CD4-positive, alpha-beta memory T cell (primary cell): ENCODE data around the gene CACNA1C. TPM values are rescaled to one million over a fixed set of nuclear protein-coding genes. Genes with fewer than 3 reads are reported as not detected.

Experiments used
- CTCF ChIA-PET: fragments of 350-600 bp; sonication (Branson Sonifier 250); formaldehyde crosslinking; loops from one replicate; lab custom pipeline; 2021; ENCODE audit warnings: inconsistent platforms; ENCODE audit not compliant: partially characterized antibody; lab: Charles Lee
- POLR2A ChIA-PET: fragments of 350-600 bp; sonication (Branson Sonifier 250); formaldehyde crosslinking; loops from one replicate; lab custom pipeline; 2021; ENCODE audit not compliant: partially characterized antibody; lab: Charles Lee
- DNase-seq, 5 donors: peaks; one replicate each; pipeline versions ENCODE4 v3.0.0 to v3.0.0-alpha.2; 2020 to 2022; ENCODE audit warnings: mixed read lengths in 1 of 5
- H3K27ac ChIP-seq: one replicate; pipeline ENCODE4 v1.7.0; 2013; ENCODE audit warnings: low read depth, low read length
- H3K27me3 ChIP-seq: 2 replicates; pipeline ENCODE4 v1.7.0; 2013; ENCODE audit warnings: mild to moderate bottlenecking, low read length, moderate library complexity; ENCODE audit not compliant: insufficient read depth
- H3K36me3 ChIP-seq: 2 replicates; pipeline ENCODE4 v1.7.0; 2013; ENCODE audit warnings: mild to moderate bottlenecking, low read length, moderate library complexity; ENCODE audit not compliant: insufficient read depth
- H3K4me1 ChIP-seq: 2 replicates; pipeline ENCODE4 v1.7.0; 2013; ENCODE audit warnings: mild to moderate bottlenecking, low read length, moderate library complexity; ENCODE audit not compliant: insufficient read depth
- H3K4me3 ChIP-seq, 2 donors: one replicate each; pipeline ENCODE4 v1.7.0; 2013; ENCODE audit warnings: low read length in 2 of 2, mild to moderate bottlenecking in 1 of 2
- H3K9me3 ChIP-seq, 2 donors: one replicate each; pipeline ENCODE4 v1.7.0; 2013; ENCODE audit warnings: low read length in 2 of 2, control low read depth in 1 of 2; ENCODE audit not compliant: control insufficient read depth in 1 of 2
- H3K27ac Mint-ChIP-seq, 7 donors: one replicate each; pipeline ENCODE4 v1.8.0; 2020 to 2021; ENCODE audit warnings: mixed read lengths in 7 of 7, mild to moderate bottlenecking in 6 of 7, inconsistent platforms in 3 of 7, moderate library complexity in 3 of 7
- H3K27me3 Mint-ChIP-seq, 2 donors: one replicate each; pipeline ENCODE4 v1.8.0; 2020 to 2021; ENCODE audit warnings: mixed read lengths in 2 of 2
- H3K36me3 Mint-ChIP-seq, 2 donors: one replicate each; pipeline ENCODE4 v1.8.0; 2020 to 2021; ENCODE audit warnings: mixed read lengths in 2 of 2, inconsistent platforms in 1 of 2, mild to moderate bottlenecking in 1 of 2
- H3K4me1 Mint-ChIP-seq, 4 donors: one replicate each; pipeline ENCODE4 v1.8.0; 2020 to 2021; ENCODE audit warnings: mixed read lengths in 4 of 4, mild to moderate bottlenecking in 1 of 4
- H3K4me3 Mint-ChIP-seq, 8 donors: one replicate each; pipeline ENCODE4 v1.8.0; 2020 to 2021; ENCODE audit warnings: mixed read lengths in 8 of 8, mild to moderate bottlenecking in 7 of 8, moderate library complexity in 6 of 8, inconsistent platforms in 3 of 8
- H3K9me3 Mint-ChIP-seq, 8 donors: one replicate each; pipeline ENCODE4 v1.8.0; 2020 to 2021; ENCODE audit warnings: mixed read lengths in 8 of 8, mild to moderate bottlenecking in 5 of 8, inconsistent platforms in 3 of 8, moderate library complexity in 1 of 8
- intact Hi-C: fragments of 100-400 bp; cut with micrococcal nuclease; formaldehyde crosslinking; loops from one replicate; pipeline ENCODE4 v1.15.1; 2023
- polyA plus RNA-seq, 2 donors: library from polyadenylated mRNA; unstranded; fragments of 300-500 nt; fragmentation: Illumina TruSeq; gene quantifications; one replicate each; pipeline ENCODE4 v1.2.3, GENCODE V29; 2021
- total RNA-seq, 2 experiments: library from RNA; stranded (reverse); gene quantifications; one replicate each; pipeline ENCODE4 v1.2.3, GENCODE V29; 2021

Gene CACNA1C
- total and polyA plus RNA-seq, 4 experiments from 2014 or later, result 0.05 to 0.21 (median 0.07) TPM

- Mint-ChIP-seq H3K27me3 (peaks cover 27 to 45% of the 10 kb centered on the region in 2 donors), H3K36me3 (no peaks in the 10 kb centered on the region), H3K4me1 (no peaks in the 10 kb centered on the region), H3K4me3 (no peak overlapping the region), H3K27ac (no peak overlapping the region), H3K9me3 (peaks cover 0 to 2% (median 0%) of the 10 kb centered on the region in 8 donors)
- intact Hi-C loops, result no loop called here
- no peaks in the 10 kb centered on the region for H3K4me1 ChIP-seq
- no peaks in the 10 kb centered on the region for H3K36me3 ChIP-seq
- CTCF ChIA-PET, result no interaction called here
- H3K9me3 ChIP-seq, result no peaks in the 10 kb centered on the region
- POLR2A ChIA-PET, result no interaction called here
- H3K27me3 ChIP-seq, result peaks cover 5% of the 10 kb centered on the region
- H3K27ac ChIP-seq, result no peak overlapping the region
- no peak overlapping the region for H3K4me3 ChIP-seq
- no peak for DNase-seq
Measured at GRCh38 chr12:2633825-2634200, 581.0 kb downstream of the CACNA1C start.

GRCh38 chr12:2634471-2634870, 581.7 kb downstream of the CACNA1C start:
- Histone ChIP-seq H3K27me3 (peaks cover 5% of the 10 kb centered on the region), H3K4me3 (no peak overlapping the region), H3K9me3 (no peaks in the 10 kb centered on the region), H3K36me3 (no peaks in the 10 kb centered on the region), H3K27ac (no peak overlapping the region), H3K4me1 (no peaks in the 10 kb centered on the region)
- Mint-ChIP-seq H3K27ac (no peak overlapping the region), H3K9me3 (peaks cover 0 to 2% (median 0%) of the 10 kb centered on the region in 8 donors), H3K4me1 (no peaks in the 10 kb centered on the region), H3K4me3 (no peak overlapping the region), H3K36me3 (no peaks in the 10 kb centered on the region), H3K27me3 (peaks cover 24 to 41% of the 10 kb centered on the region in 2 donors)
- intact Hi-C loops, result no loop called here
- POLR2A ChIA-PET, result no interaction called here
- DNase-seq, result no peak
- CTCF ChIA-PET, result no interaction called here

- ChIA-PET CTCF (no interaction called here), POLR2A (no interaction called here)
- Mint-ChIP-seq H3K9me3 (peaks cover 0 to 2% (median 0%) of the 10 kb centered on the region in 8 donors), H3K36me3 (no peaks in the 10 kb centered on the region), H3K4me3 (no peak overlapping the region), H3K27ac (no peak overlapping the region), H3K4me1 (peaks cover 2 to 12% (median 3%) of the 10 kb centered on the region in 4 donors), H3K27me3 (peaks cover 18 to 37% of the 10 kb centered on the region in 2 donors)
- Histone ChIP-seq H3K9me3 (no peaks in the 10 kb centered on the region), H3K4me1 (peaks cover 6% of the 10 kb centered on the region), H3K27me3 (peaks cover 5% of the 10 kb centered on the region), H3K36me3 (no peaks in the 10 kb centered on the region), H3K27ac (no peak overlapping the region), H3K4me3 (no peak overlapping the region)
- DNase-seq, result no peak
- intact Hi-C loops, result no loop called here
Measured at GRCh38 chr12:2636741-2637340, 584.1 kb downstream of the CACNA1C start.

GRCh38 chr12:2637371-2637770, 584.6 kb downstream of the CACNA1C start:
- peaks cover 5% of the 10 kb centered on the region for H3K27me3 ChIP-seq
- CTCF ChIA-PET, result no interaction called here
- H3K36me3 ChIP-seq, result no peaks in the 10 kb centered on the region
- DNase-seq, result no peak
- Mint-ChIP-seq H3K4me1 (peaks cover 8 to 17% (median 8%) of the 10 kb centered on the region in 4 donors), H3K4me3 (no peak overlapping the region), H3K9me3 (peaks cover 0 to 2% (median 0%) of the 10 kb centered on the region in 8 donors), H3K36me3 (no peaks in the 10 kb centered on the region), H3K27me3 (peaks cover 18 to 40% of the 10 kb centered on the region in 2 donors), H3K27ac (no peak overlapping the region)
- POLR2A ChIA-PET, result no interaction called here
- no peaks in the 10 kb centered on the region for H3K9me3 ChIP-seq
- peaks cover 11% of the 10 kb centered on the region for H3K4me1 ChIP-seq
- no peak overlapping the region for H3K27ac ChIP-seq
- H3K4me3 ChIP-seq, result no peak overlapping the region
- intact Hi-C loops, result no loop called here

GRCh38 chr12:2638273-2639019, 585.7 kb downstream of the CACNA1C start:
- Mint-ChIP-seq H3K4me1 (peaks cover 12 to 26% (median 15%) of the 10 kb centered on the region in 4 donors), H3K4me3 (no peak overlapping the region), H3K27me3 (peaks cover 17 to 38% of the 10 kb centered on the region in 2 donors), H3K36me3 (no peaks in the 10 kb centered on the region), H3K27ac (peak overlapping the region in 1 of 7 donors; percentile 75), H3K9me3 (peaks cover 0 to 2% (median 0%) of the 10 kb centered on the region in 8 donors)
- Histone ChIP-seq H3K4me3 (no peak overlapping the region), H3K9me3 (no peaks in the 10 kb centered on the region), H3K4me1 (peaks cover 17% of the 10 kb centered on the region), H3K27me3 (peaks cover 5% of the 10 kb centered on the region), H3K27ac (no peak overlapping the region), H3K36me3 (no peaks in the 10 kb centered on the region)
- POLR2A ChIA-PET, result no interaction called here
- CTCF ChIA-PET, result no interaction called here
- DNase-seq, result no peak
- intact Hi-C loops, result no loop called here

- ChIA-PET CTCF (no interaction called here), POLR2A (no interaction called here)
- no peak overlapping the region for H3K27ac Mint-ChIP-seq
- H3K9me3 Mint-ChIP-seq, result peaks cover 0 to 2% (median 0%) of the 10 kb centered on the region in 8 donors
- H3K27ac ChIP-seq, result no peak overlapping the region
- H3K36me3 ChIP-seq, result no peaks in the 10 kb centered on the region
- DNase-seq, result no peak
- H3K36me3 Mint-ChIP-seq, result no peaks in the 10 kb centered on the region
- H3K4me3 ChIP-seq, result no peak overlapping the region
- peaks cover 12 to 30% (median 15%) of the 10 kb centered on the region in 4 donors for H3K4me1 Mint-ChIP-seq
- H3K27me3 Mint-ChIP-seq, result peaks cover 15 to 43% of the 10 kb centered on the region in 2 donors
- H3K4me1 ChIP-seq, result peaks cover 17% of the 10 kb centered on the region
- no peaks in the 10 kb centered on the region for H3K9me3 ChIP-seq
- H3K27me3 ChIP-seq, result peaks cover 5% of the 10 kb centered on the region
- intact Hi-C loops, result no loop called here
- no peak overlapping the region for H3K4me3 Mint-ChIP-seq
Measured at GRCh38 chr12:2639020-2639298, 586.2 kb downstream of the CACNA1C start.

- intact Hi-C loops, result no loop called here
- Mint-ChIP-seq H3K27me3 (peaks cover 15 to 42% of the 10 kb centered on the region in 2 donors), H3K9me3 (no peaks in the 10 kb centered on the region), H3K36me3 (no peaks in the 10 kb centered on the region), H3K27ac (no peak overlapping the region), H3K4me3 (no peak overlapping the region), H3K4me1 (peaks cover 12 to 30% (median 17%) of the 10 kb centered on the region in 4 donors)
- Histone ChIP-seq H3K9me3 (no peaks in the 10 kb centered on the region), H3K4me3 (no peak overlapping the region), H3K27ac (no peak overlapping the region), H3K4me1 (peaks cover 17% of the 10 kb centered on the region), H3K36me3 (no peaks in the 10 kb centered on the region), H3K27me3 (peaks cover 5% of the 10 kb centered on the region)
- POLR2A ChIA-PET, result no interaction called here
- CTCF ChIA-PET, result no interaction called here
- no peak for DNase-seq
Measured at GRCh38 chr12:2640281-2640680, 587.5 kb downstream of the CACNA1C start.
